ENCODE results near the gene HYAL2. TPM values are rescaled to one million over a fixed set of nuclear protein-coding genes. Genes with fewer than 3 reads are reported as not detected.

HYAL2 gene
- total and polyA plus RNA-seq, 2 of the 8 experiments (the other 6 are each of a cell fraction or from before 2014, with no cell fraction given) = 51.9 to 176 TPM

DNA sequence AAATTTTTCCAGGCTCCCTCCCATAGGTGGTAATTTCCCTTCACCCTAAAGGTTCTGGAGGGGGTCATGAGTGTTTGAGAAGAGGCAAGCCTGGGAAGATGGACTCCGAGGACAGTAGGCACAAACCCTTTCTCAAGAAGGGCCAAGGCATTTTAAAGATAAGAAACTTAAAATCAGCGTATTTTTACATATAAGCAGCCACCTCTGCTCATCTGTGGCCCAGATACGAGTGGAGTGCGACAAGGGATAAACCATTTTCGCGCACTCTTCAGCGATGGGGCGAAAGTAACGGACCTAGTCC is 17.6 kb upstream of the HYAL2 start:
- Histone ChIP-seq H2AK5ac (ENCODE audit: low read depth, low read length) (no peak overlapping the region), H3K79me1 (ENCODE audit: low read depth, low read length) (peaks cover 3% of the 10 kb centered on the region; the same call in 1 of the 2 replicates), H3K23me2 (ENCODE audit: low read depth, low read length) (peaks cover 18% of the 10 kb centered on the region), H3K14ac (ENCODE audit: insufficient read length) (no peak overlapping the region), H3K23ac (ENCODE audit: insufficient read length) (no peak overlapping the region), H3K4me3 (ENCODE audit: extremely low read depth in 1 of 4, insufficient read depth in 2 of 4, low read depth in 3 of 4, low read length in 4 of 4) (peak overlapping the region; percentile 33 to 63 (median 46)), H3K18ac (ENCODE audit: extremely low read depth, low read length) (peak overlapping the region; percentile 75; the same call in 1 of the 2 replicates), H3K4me1 (replicated peaks in 1 of 4; ENCODE audit: control insufficient read depth in 3 of 4, insufficient read depth in 4 of 4, low read length in 3 of 4) (peaks cover 0 to 21% (median 15%) of the 10 kb centered on the region in 4 experiments; a peak in 5 of 7 replicates), H4K8ac (ENCODE audit: extremely low read depth, insufficient read depth, low read length) (peak overlapping the region; percentile 57; the same call in 1 of the 2 replicates), H2BK20ac (ENCODE audit: low read length) (no peak overlapping the region), H3K9ac (replicated peaks in 1 of 4; ENCODE audit: extremely low read depth in 1 of 4, low read depth in 3 of 4, low read length in 3 of 4) (no peak overlapping the region), H2BK15ac (ENCODE audit: low read length) (no peak overlapping the region), H3K9me3 (ENCODE audit: insufficient read depth in 2 of 2, low read depth in 1 of 2, low read length in 1 of 2) (no peaks in the 10 kb centered on the region), H2BK5ac (ENCODE audit: low read depth, low read length) (no peak overlapping the region), H2BK120ac (replicated peaks; ENCODE audit: low read depth, low read length) (no peak overlapping the region), H2AFZ (ENCODE audit: low read length) (no peak overlapping the region), H4K91ac (replicated peaks; ENCODE audit: insufficient read length, low read length) (no peak overlapping the region), H4K5ac (ENCODE audit: insufficient read length, low read depth, low read length) (no peak overlapping the region), H3K4me2 (ENCODE audit: insufficient read depth in 1 of 2, low read depth in 2 of 2, low read length in 2 of 2) (peak overlapping the region; percentile 65 to 87), H3K56ac (replicated peaks; ENCODE audit: insufficient read length, low read depth, low read length) (no peak overlapping the region), H3K27ac (ENCODE audit: low read depth, low read length) (no peak overlapping the region), H4K20me1 (replicated peaks in 1 of 2; ENCODE audit: control insufficient read depth in 1 of 2, insufficient read depth in 2 of 2, low read length in 2 of 2) (peaks cover 0 to 9% of the 10 kb centered on the region in 2 experiments), H2BK12ac (ENCODE audit: low read depth, low read length) (peak overlapping the region; percentile 46; the same call in 1 of the 2 replicates), H3K4ac (replicated peaks; ENCODE audit: insufficient read length, low read depth, low read length) (no peak overlapping the region), H3K36me3 (ENCODE audit: control insufficient read depth in 2 of 4, insufficient read depth in 4 of 4, low read length in 3 of 4) (no peaks in the 10 kb centered on the region), H3K79me2 (ENCODE audit: control insufficient read depth in 1 of 2, insufficient read depth in 2 of 2, low read length in 2 of 2) (peaks cover 0 to 17% of the 10 kb centered on the region in 2 experiments; a peak in 2 of 4 replicates), H3K27me3 (replicated peaks in 1 of 4; ENCODE audit: control insufficient read depth in 3 of 4, extremely low read depth in 1 of 4, insufficient read depth in 3 of 4, low read length in 3 of 4) (peaks cover 23 to 62% (median 48%) of the 10 kb centered on the region in 4 experiments)
- ChIA-PET POLR2A (ENCODE audit: partially characterized antibody) (interaction anchor here (0.5 to 3.3 kb wide), 6 partner anchors 10 to 33 kb away, joined by 3 to 17 read pairs (median 4); partner anchors contain the start of genes CYB561D2, HYAL2, NPRL2 and TUSC2), CTCF (ENCODE audit: partially characterized antibody) (interaction anchor here (0.9 to 1.2 kb wide), 3 partner anchors 17 to 273 kb away, joined by 3 to 4 read pairs (median 3); no protein-coding TSS in a partner anchor)
- WGBS, 2 experiments (ENCODE audit: extremely low coverage in 1 of 2, insufficient coverage in 1 of 2, insufficient read length in 1 of 2, insufficient replicate concordance in 2 of 2, low coverage in 1 of 2, low lambda C conversion rate in 2 of 2, missing lambda C conversion rate in 1 of 2) = 30% methylated on average over 9 of the region's 9 CpGs; no CpG with 5 or more reads in 1 of the 2 experiments
- no peak for DNase-seq (ENCODE audit: low read depth in 1 of 2, low spot score in 2 of 2)
- no peak for FAIRE-seq
- TF ChIP-seq, protein P1, sequence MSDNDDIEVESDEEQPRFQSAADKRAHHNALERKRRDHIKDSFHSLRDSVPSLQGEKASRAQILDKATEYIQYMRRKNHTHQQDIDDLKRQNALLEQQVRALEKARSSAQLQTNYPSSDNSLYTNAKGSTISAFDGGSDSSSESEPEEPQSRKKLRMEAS (IDR thresholded peaks at IDR 0.05) = no peak
- TF ChIP-seq CEBPB (IDR thresholded peaks at IDR 0.05; ENCODE audit: low read depth, low read length) = no peak
- no peak for TF ChIP-seq EP300 (IDR thresholded peaks at IDR 0.05; ENCODE audit: borderline replicate concordance in 1 of 2, low read depth in 2 of 2, low read length in 2 of 2)
- TF ChIP-seq KDM4A (IDR thresholded peaks at IDR 0.05; ENCODE audit: low read depth, low read length, severe bottlenecking) = no peak
- TF ChIP-seq NANOG (IDR thresholded peaks at IDR 0.05; ENCODE audit: insufficient read depth, low read depth, low read length, poor library complexity, severe bottlenecking) = no peak
- no peak for TF ChIP-seq POLR2A (IDR thresholded peaks at IDR 0.05; ENCODE audit: control extremely low read depth in 1 of 2, low read depth in 2 of 2, low read length in 2 of 2)
- TF ChIP-seq KDM1A (IDR thresholded peaks at IDR 0.05; ENCODE audit: borderline replicate concordance, low read length) = no peak
- no peak for TF ChIP-seq RBBP5 (IDR thresholded peaks at IDR 0.05; ENCODE audit: borderline replicate concordance, low read depth, low read length)
- no peak for TF ChIP-seq BACH1 (IDR thresholded peaks at IDR 0.05; ENCODE audit: low read length)
- no peak for TF ChIP-seq BRCA1 (IDR thresholded peaks at IDR 0.05; ENCODE audit: low read depth, low read length)
- no peak for TF ChIP-seq HDAC6 (IDR thresholded peaks at IDR 0.05; ENCODE audit: low read depth, low read length)
- no peak for TF ChIP-seq JUN (IDR thresholded peaks at IDR 0.05; ENCODE audit: low read depth, low read length)
- no peak for TF ChIP-seq EGR1 (IDR thresholded peaks at IDR 0.05; ENCODE audit: borderline replicate concordance, low read depth, low read length)
- no peak for TF ChIP-seq SAP30 (IDR thresholded peaks at IDR 0.05; ENCODE audit: insufficient read depth, insufficient replicate concordance, low read length)
